GM12891 (cell line): ENCODE data around the gene FOXB1.

Experiments
- POLR2A ChIP-seq: IDR thresholded peaks from 2 replicates; pipeline ENCODE4 v1.6.1; 2011; ENCODE audit warnings: low read depth, low read length, control low read depth
- POLR2AphosphoS5 ChIP-seq: IDR thresholded peaks from 2 replicates; pipeline ENCODE4 v1.6.1; 2011; ENCODE audit warnings: low read depth, low read length, control low read depth
- TAF1 ChIP-seq: IDR thresholded peaks from 2 replicates; pipeline ENCODE4 v1.6.1; 2011; ENCODE audit warnings: low read depth, low read length, control low read depth

GRCh38 chr15:60039316-60039715, 35.2 kb downstream of the FOXB1 start:
- TF ChIP-seq POLR2AphosphoS5, result no peak
- TF ChIP-seq TAF1, result no peak
- no peak for TF ChIP-seq POLR2A
